Measurements from ENCODE around the gene HPGD. TPM values are rescaled to one million over a fixed set of nuclear protein-coding genes. Genes with fewer than 3 reads are reported as not detected.

Gene HPGD
- 4.2 and 13.6 TPM in 2 replicates for total RNA-seq

DNA sequence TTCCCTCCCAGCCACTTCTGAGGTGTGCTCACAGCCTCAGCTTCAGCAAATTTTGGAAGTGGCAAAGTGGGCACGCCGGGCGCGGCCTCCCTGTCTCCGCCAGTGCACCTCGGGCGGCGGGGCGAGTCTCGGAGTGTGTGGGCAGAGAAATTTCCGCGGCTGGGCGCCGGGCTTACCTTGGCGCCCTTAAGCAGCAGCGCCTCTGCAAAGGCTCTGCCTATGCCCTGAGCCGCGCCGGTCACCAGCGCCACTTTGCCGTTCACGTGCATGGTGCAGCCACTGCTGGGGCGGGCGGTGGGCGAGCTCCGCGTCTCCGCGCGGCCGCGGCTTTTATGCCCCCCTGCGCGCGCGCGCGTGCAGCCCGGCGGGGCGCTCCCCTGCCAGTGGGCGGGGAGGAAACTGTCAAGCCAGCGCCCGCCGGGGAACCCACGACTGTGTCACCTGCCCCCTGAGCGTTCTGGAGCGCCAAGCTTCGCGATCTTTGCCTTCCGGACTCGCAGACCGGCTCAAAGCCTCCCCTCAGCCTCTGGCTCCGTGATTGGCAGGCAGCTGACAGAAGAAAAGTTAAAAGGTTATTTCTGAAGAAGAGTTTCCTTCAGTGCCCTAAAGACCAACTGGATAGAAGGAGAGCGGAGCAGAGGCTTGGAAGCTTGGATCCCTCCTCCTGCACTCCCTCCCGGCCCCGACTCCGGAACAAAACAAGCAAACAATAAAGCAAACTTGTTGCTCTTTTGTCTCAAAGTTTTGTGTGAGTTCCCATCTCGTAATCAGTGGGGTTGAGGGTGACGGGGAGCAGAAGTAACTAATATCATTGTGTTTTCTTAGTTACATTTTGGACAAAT is at the start of gene HPGD:
HPGD (minus strand) TSS at position 306 of the 842 bp plus-strand sequence; CDS start at position 269, 37 bp downstream.
- FAIRE-seq (no peak), DNase-seq (ENCODE audit: low read depth) (peak; percentile 8)
- TF ChIP-seq, protein P1, sequence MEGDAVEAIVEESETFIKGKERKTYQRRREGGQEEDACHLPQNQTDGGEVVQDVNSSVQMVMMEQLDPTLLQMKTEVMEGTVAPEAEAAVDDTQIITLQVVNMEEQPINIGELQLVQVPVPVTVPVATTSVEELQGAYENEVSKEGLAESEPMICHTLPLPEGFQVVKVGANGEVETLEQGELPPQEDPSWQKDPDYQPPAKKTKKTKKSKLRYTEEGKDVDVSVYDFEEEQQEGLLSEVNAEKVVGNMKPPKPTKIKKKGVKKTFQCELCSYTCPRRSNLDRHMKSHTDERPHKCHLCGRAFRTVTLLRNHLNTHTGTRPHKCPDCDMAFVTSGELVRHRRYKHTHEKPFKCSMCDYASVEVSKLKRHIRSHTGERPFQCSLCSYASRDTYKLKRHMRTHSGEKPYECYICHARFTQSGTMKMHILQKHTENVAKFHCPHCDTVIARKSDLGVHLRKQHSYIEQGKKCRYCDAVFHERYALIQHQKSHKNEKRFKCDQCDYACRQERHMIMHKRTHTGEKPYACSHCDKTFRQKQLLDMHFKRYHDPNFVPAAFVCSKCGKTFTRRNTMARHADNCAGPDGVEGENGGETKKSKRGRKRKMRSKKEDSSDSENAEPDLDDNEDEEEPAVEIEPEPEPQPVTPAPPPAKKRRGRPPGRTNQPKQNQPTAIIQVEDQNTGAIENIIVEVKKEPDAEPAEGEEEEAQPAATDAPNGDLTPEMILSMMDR (IDR thresholded peaks at IDR 0.05; ENCODE audit: insufficient read depth, low read length, severe bottlenecking) = no peak
- no peaks in the 10 kb centered on the region for H3K36me3 ChIP-seq (ENCODE audit: control insufficient read depth, insufficient read depth, low read length)
- peak within 1 kb of the TSS; percentile 53 for H3K4me3 ChIP-seq (ENCODE audit: low read depth, low read length)
- H3K27me3 ChIP-seq (ENCODE audit: control insufficient read depth, insufficient read depth, low read length) = no peaks in the 10 kb centered on the region

DNA sequence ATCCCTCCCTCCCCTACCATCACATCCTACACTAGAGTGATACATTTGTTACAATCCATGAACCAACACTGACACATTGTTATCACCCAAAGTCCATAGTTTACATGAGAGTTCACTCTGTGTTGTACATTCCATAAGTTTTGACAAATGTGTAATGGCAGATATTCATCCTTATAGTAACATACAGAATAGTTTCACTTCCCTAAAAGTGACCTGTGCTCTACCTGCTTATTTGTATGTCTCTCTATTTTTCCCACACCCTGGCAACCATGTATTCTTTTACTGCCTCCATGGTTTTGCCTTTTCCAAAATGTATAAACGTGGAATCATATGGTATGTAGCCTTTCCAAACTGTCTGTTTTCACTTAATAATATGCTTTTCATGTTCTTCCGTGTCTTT is 42.2 kb upstream of the HPGD start:
- DNase-seq (ENCODE audit: low read depth) (no peak), FAIRE-seq (no peak)
- TF ChIP-seq, protein P1 (IDR thresholded peaks at IDR 0.05; ENCODE audit: insufficient read depth, low read length, severe bottlenecking) = no peak
- no peaks in the 10 kb centered on the region for H3K36me3 ChIP-seq (ENCODE audit: control insufficient read depth, insufficient read depth, low read length)
- H3K4me3 ChIP-seq (ENCODE audit: low read depth, low read length) = no peak overlapping the region
- no peaks in the 10 kb centered on the region for H3K27me3 ChIP-seq (ENCODE audit: control insufficient read depth, insufficient read depth, low read length)

DNA sequence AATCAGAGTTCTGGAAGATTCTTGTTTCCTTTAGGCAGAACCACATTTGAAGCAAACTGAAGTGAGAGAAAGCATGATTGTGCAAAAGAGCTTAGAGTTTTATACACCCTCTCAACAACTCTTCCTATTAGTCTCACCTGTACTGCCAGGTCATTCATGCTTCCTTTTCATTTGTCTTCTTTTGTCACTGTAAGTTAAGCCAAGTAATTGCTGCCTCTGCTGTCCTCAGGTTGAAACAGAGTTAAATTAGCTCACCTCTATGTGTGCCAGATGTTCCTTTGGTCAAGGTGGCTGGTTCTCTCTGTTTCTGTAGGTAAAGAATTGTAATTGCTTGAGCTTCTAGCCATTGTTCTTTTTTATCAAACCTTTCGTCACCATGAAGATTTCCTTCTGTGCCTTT is 41.1 kb upstream of the HPGD start:
- no peaks in the 10 kb centered on the region for H3K27me3 ChIP-seq (ENCODE audit: control insufficient read depth, insufficient read depth, low read length)
- no peak overlapping the region for H3K4me3 ChIP-seq (ENCODE audit: low read depth, low read length)
- DNase-seq (ENCODE audit: low read depth) (no peak), FAIRE-seq (no peak)
- no peaks in the 10 kb centered on the region for H3K36me3 ChIP-seq (ENCODE audit: control insufficient read depth, insufficient read depth, low read length)
- TF ChIP-seq, protein P1 (IDR thresholded peaks at IDR 0.05; ENCODE audit: insufficient read depth, low read length, severe bottlenecking) = no peak

DNA sequence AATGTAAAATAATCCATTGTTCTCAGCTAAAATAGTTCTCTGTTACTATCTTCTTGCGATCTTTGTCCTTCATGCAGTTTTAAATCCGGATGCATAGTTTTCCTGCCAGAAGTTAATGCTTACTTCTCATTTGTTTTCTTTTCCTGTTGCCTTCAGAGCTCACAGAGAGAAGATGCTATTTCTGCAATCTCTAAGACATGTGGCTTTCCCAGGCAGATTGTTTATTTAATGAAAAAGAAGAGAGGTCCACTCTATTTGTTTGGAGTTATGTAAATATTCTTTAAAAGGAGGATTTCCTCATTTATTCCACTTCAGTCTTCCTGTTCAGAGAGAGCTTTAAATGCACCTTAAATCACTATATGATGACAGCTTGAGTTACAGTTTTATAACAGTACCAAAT is 39.3 kb upstream of the HPGD start:
- FAIRE-seq (no peak), DNase-seq (ENCODE audit: low read depth) (no peak)
- H3K27me3 ChIP-seq (ENCODE audit: control insufficient read depth, insufficient read depth, low read length) = no peaks in the 10 kb centered on the region
- TF ChIP-seq, protein P1 (IDR thresholded peaks at IDR 0.05; ENCODE audit: insufficient read depth, low read length, severe bottlenecking) = no peak
- no peak overlapping the region for H3K4me3 ChIP-seq (ENCODE audit: low read depth, low read length)
- no peaks in the 10 kb centered on the region for H3K36me3 ChIP-seq (ENCODE audit: control insufficient read depth, insufficient read depth, low read length)

DNA sequence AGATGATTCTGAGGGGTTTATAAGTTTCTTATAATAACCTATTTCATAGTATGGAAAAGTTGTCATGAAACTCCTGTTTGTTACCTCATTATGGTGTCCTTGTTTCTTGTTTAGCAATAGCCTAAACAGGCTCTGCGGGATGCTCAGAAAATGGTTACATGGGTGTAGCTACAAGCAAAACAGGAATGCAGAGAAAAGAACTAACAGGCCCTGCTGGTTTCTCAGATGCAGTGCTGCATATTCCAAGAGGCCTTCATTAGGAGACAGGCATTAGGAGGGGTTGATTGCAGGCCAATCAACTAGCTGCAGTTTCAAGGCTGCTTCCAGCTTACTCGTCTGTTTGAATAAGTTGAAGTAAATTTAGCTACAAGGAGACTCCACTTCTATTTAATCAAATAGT is 37.6 kb upstream of the HPGD start:
- TF ChIP-seq, protein P1 (IDR thresholded peaks at IDR 0.05; ENCODE audit: insufficient read depth, low read length, severe bottlenecking) = no peak
- Histone ChIP-seq H3K27me3 (ENCODE audit: control insufficient read depth, insufficient read depth, low read length) (no peaks in the 10 kb centered on the region), H3K36me3 (ENCODE audit: control insufficient read depth, insufficient read depth, low read length) (no peaks in the 10 kb centered on the region), H3K4me3 (ENCODE audit: low read depth, low read length) (no peak overlapping the region)
- FAIRE-seq (peak; percentile 47), DNase-seq (ENCODE audit: low read depth) (peak; percentile 39)
